Type B pancreatic cell (in vitro differentiated cells): Measurements from ENCODE around the gene PTER. TPM values are rescaled to one million over a fixed set of nuclear protein-coding genes. Genes with fewer than 3 reads are reported as not detected.

Experiments used
- DNase-seq: peaks from one replicate; pipeline ENCODE4 v3.0.0; 2021; ENCODE audit warnings: mixed read lengths; ENCODE audit not compliant: unreplicated experiment; ENCODE audit errors: extremely low spot score
- H3K27ac Mint-ChIP-seq: 2 replicates; pipeline ENCODE4 v1.8.0; 2021; ENCODE audit warnings: mild to moderate bottlenecking, mixed read lengths
- H3K27me3 Mint-ChIP-seq: 2 replicates; pipeline ENCODE4 v1.8.0; 2021; ENCODE audit warnings: mixed read lengths
- H3K36me3 Mint-ChIP-seq: 2 replicates; pipeline ENCODE4 v1.8.0; 2021; ENCODE audit warnings: mixed read lengths
- H3K4me1 Mint-ChIP-seq: one replicate; pipeline ENCODE4 v1.8.0; 2021; ENCODE audit warnings: mixed read lengths; ENCODE audit not compliant: unreplicated experiment
- H3K4me3 Mint-ChIP-seq: 2 replicates; pipeline ENCODE4 v1.8.0; 2021; ENCODE audit warnings: mild to moderate bottlenecking, mixed read lengths
- H3K9me3 Mint-ChIP-seq: 2 replicates; pipeline ENCODE4 v1.8.0; 2021; ENCODE audit warnings: mixed read lengths
- total RNA-seq: library from RNA; stranded (reverse); gene quantifications from 2 replicates; pipeline ENCODE4 v1.2.1, GENCODE V29; 2021; ENCODE audit warnings: low replicate concordance
- TF ChIP-seq, protein P1 (sequence below): fragments of 200-600 bp; sonication (generic); conservative IDR thresholded peaks from 2 replicates; pipeline ENCODE4 v1.5.0; 2021; ENCODE audit warnings: antibody characterized with exemption, mild to moderate bottlenecking

PTER gene
- total RNA-seq, 1 donor from 2014 or later, result 7.9 TPM

DNA sequence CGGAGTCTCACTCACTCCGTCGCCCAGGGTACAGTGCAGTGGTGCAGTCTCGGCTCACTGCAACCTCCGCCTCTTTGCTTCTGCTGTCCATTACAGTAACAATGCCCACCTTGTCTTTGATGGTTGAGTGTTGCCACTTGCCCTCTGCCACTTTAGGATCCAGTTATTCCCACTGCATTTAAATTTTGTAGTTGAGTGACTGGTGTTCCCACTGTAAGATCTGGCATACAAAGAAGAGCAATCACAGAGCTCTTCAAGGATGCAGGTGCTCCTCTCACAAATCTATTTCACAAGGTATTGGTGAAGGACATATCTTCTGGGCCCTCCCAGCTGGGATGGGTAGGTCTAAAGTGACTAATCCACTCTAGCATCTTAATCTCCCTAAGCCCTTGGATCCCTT, 12.6 kb downstream of the PTER start:
- Mint-ChIP-seq H3K4me3 (no peak overlapping the region), H3K27me3 (no peaks in the 10 kb centered on the region), H3K27ac (no peak overlapping the region), H3K4me1 (no peaks in the 10 kb centered on the region), H3K36me3 (peaks cover 5% of the 10 kb centered on the region), H3K9me3 (peaks cover 4% of the 10 kb centered on the region)
- DNase-seq, result no peak
- TF ChIP-seq, protein P1, sequence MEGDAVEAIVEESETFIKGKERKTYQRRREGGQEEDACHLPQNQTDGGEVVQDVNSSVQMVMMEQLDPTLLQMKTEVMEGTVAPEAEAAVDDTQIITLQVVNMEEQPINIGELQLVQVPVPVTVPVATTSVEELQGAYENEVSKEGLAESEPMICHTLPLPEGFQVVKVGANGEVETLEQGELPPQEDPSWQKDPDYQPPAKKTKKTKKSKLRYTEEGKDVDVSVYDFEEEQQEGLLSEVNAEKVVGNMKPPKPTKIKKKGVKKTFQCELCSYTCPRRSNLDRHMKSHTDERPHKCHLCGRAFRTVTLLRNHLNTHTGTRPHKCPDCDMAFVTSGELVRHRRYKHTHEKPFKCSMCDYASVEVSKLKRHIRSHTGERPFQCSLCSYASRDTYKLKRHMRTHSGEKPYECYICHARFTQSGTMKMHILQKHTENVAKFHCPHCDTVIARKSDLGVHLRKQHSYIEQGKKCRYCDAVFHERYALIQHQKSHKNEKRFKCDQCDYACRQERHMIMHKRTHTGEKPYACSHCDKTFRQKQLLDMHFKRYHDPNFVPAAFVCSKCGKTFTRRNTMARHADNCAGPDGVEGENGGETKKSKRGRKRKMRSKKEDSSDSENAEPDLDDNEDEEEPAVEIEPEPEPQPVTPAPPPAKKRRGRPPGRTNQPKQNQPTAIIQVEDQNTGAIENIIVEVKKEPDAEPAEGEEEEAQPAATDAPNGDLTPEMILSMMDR, result no peak

DNA sequence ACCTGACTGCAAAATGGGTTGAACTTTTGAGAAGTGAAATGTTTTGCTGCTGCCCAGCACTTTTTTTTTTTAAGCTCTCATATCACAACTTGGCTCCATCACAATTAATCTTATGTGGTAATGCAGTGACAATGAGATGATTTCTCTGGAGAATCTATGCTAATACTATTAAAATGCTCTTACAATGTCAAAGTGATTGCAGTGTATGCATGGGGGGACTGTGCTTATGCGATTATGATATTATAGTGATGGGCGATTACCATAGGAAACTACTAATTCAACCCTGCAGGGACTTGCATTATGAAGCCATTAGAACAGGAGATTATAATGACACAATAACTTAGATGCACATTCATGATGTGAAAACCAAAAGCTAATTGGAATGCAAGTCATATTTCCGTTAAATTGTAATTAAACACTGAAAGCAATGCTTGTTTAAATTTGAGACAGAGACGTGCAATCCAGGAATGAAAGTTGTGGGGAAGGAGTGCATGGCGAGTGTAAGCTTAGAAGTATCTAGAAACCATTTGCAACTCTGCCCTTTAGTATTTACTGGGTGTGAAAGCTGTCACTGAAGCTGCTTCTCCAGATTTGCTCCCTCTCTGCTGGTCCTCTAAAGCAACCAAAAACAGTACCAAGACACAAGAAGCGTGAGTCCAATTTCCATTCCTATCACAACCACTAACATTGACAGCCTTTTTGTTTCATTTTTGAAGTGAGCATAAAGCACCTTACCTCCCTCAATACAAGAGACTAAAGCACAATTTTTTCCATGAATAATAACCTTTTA, 21.6 kb downstream of the PTER start:
- no peaks in the 10 kb centered on the region for H3K4me1 Mint-ChIP-seq
- no peak overlapping the region for H3K27ac Mint-ChIP-seq
- H3K4me3 Mint-ChIP-seq, result no peak overlapping the region
- H3K36me3 Mint-ChIP-seq, result no peaks in the 10 kb centered on the region
- TF ChIP-seq, protein P1, result no peak
- no peaks in the 10 kb centered on the region for H3K27me3 Mint-ChIP-seq
- DNase-seq, result no peak
- no peaks in the 10 kb centered on the region for H3K9me3 Mint-ChIP-seq

DNA sequence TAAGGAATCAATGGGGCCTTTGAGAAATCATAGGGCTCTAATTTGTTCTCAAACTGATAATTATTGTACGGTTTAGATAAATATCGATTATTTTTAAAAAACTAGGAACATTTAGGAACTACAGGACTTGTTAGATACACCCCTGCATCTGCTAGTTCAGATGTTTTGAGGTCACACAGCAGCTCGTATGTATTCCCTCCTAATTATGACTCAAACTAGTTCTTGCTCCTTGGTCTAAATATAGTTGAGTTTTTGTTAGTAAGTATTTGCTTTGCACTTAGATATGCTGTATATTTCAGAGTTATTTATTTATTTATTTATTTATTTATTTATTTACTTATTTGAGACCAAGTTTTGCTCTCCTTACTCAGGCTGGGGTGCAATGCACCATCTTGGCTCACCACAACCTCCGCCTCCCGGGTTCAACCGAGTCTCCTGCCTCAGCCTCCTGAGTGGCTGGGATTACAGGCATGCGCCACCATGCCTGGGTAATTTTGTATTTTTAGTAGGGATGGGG, 22.7 kb downstream of the PTER start:
- no peaks in the 10 kb centered on the region for H3K9me3 Mint-ChIP-seq
- H3K27me3 Mint-ChIP-seq, result no peaks in the 10 kb centered on the region
- no peak overlapping the region for H3K27ac Mint-ChIP-seq
- no peak for DNase-seq
- no peak overlapping the region for H3K4me3 Mint-ChIP-seq
- TF ChIP-seq, protein P1, result no peak
- H3K36me3 Mint-ChIP-seq, result no peaks in the 10 kb centered on the region
- no peaks in the 10 kb centered on the region for H3K4me1 Mint-ChIP-seq

DNA sequence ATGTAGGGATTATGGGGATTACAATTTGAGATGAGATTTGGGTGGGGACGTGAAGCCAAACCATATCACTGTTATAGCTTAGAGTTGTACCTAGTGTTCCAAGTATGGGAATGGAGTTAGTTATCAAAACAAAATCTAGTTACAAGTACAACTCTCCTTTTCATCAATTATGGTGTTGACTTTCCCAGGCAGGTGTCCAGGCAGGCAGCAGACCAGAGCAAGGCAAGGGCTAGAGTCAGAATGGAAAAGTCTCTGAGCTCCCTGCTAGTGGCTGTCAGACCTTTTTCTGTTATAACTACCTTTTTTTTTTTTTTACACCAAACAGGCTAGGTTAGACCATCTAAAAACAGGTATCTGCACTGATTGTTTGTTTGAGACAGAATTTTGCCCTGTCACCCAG, 29.2 kb downstream of the PTER start:
- Mint-ChIP-seq H3K27ac (no peak overlapping the region), H3K4me3 (no peak overlapping the region), H3K36me3 (no peaks in the 10 kb centered on the region), H3K4me1 (no peaks in the 10 kb centered on the region), H3K27me3 (no peaks in the 10 kb centered on the region), H3K9me3 (no peaks in the 10 kb centered on the region)
- DNase-seq, result no peak
- TF ChIP-seq, protein P1, result no peak

DNA sequence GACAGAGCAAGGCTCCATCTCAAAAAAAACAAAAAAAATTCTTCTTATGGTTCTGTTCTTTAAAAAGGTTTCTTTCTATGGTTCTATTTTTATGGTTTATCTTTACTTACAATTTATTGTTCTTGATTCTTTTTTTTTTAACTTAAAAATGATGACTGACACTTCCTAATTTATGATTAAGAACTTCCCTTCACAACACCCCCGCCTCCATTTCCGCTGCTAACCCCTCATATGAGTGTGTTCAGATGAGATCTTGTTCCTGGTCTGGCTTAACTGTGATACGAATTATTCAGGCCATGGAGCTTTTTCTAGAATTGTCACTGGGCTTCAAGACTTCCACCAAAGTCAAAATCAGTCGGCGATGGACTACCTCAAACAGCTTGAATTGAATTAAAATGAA, 33.9 kb downstream of the PTER start:
- Mint-ChIP-seq H3K9me3 (no peaks in the 10 kb centered on the region), H3K4me3 (no peak overlapping the region), H3K4me1 (no peaks in the 10 kb centered on the region), H3K27me3 (no peaks in the 10 kb centered on the region), H3K27ac (no peak overlapping the region), H3K36me3 (no peaks in the 10 kb centered on the region)
- DNase-seq, result no peak
- TF ChIP-seq, protein P1, result no peak
